HCT116 (cell line): Measurements from ENCODE around the gene PANX2. TPM values are rescaled to one million over a fixed set of nuclear protein-coding genes. Genes with fewer than 3 reads are reported as not detected.

Experiments
- ATAC-seq: fragments of 200-7000 bp; cut with Tn5 transposase; 2 replicates; pipeline ENCODE4 v1.9.1; 2020; ENCODE audit warnings: mild to moderate bottlenecking, moderate library complexity
- BruUV-seq: library from RNA; stranded (reverse); fragments of 400-500 nt; replicated peaks from 2 replicates; lab custom pipeline; 2021; lab: Mats Ljungman, UMichigan
- CTCF ChIA-PET: fragments of 300-600 bp; sonication (Branson Sonifier 250); formaldehyde crosslinking; loops from one replicate; lab custom pipeline; 2021; ENCODE audit warnings: antibody characterized with exemption; lab: Charles Lee
- POLR2A ChIA-PET: fragments of 300-600, 350-600 bp; sonication (Branson Sonifier 250); formaldehyde crosslinking; loops from one replicate; lab custom pipeline; 2021; ENCODE audit warnings: antibody characterized with exemption; lab: Charles Lee
- RAD21 ChIA-PET, 2 experiments: fragments of 300-600 bp; sonication (Branson Sonifier 250); formaldehyde crosslinking; loops; one replicate each; lab custom pipeline; 2023; ENCODE audit warnings: low total read pairs in 2 of 2; ENCODE audit not compliant: uncharacterized antibody in 2 of 2, unreplicated experiment in 2 of 2, low non-redundant PET in 1 of 2; lab: Charles Lee
- DNase-seq: peaks from one replicate; pipeline ENCODE4 v3.0.0-alpha.2; 2010; ENCODE audit warnings: low read depth, low spot score
- H2AFZ ChIP-seq: fragments of 200-600 bp; shearing (Covaris generic), sonication (generic); 2 replicates; pipeline ENCODE4 v1.6.1; 2017; ENCODE audit warnings: low read depth, mixed run types, mixed read lengths, antibody characterized with exemption, low read length; ENCODE audit not compliant: poor library complexity, severe bottlenecking
- H3K27ac ChIP-seq: 2 replicates; pipeline ENCODE4 v1.5.1; 2012; ENCODE audit warnings: low read depth, low read length
- H3K27me3 ChIP-seq: fragments of 200-600 bp; sonication (generic); 2 replicates; pipeline ENCODE4 v1.6.1; 2016; ENCODE audit warnings: mixed run types, low read length, mixed read lengths; ENCODE audit not compliant: insufficient read depth
- H3K36me3 ChIP-seq, 2 experiments: fragments of 200-500 bp in 1 of 2; fragments of 200-600 bp in 1 of 2; sonication (Bioruptor generic) in 1 of 2; sonication (generic) in 1 of 2; 2 replicates each; pipeline versions ENCODE4 v1.5.1 to v1.6.1; 2014 to 2016; ENCODE audit warnings: low read length in 2 of 2, inconsistent platforms in 1 of 2, mixed read lengths in 1 of 2, mixed run types in 1 of 2; ENCODE audit not compliant: insufficient read depth in 2 of 2, control insufficient read depth in 1 of 2
- H3K4me1 ChIP-seq, 2 experiments: fragments of 200-600 bp in 1 of 2; sonication (generic) in 1 of 2; 2 replicates each; pipeline versions ENCODE4 v1.5.1 to v1.6.1; 2012 to 2017; ENCODE audit warnings: low read length in 2 of 2, inconsistent platforms in 1 of 2, mild to moderate bottlenecking in 1 of 2, mixed read lengths in 1 of 2, mixed run types in 1 of 2, moderate library complexity in 1 of 2; ENCODE audit not compliant: insufficient read depth in 2 of 2, control insufficient read depth in 1 of 2
- H3K4me2 ChIP-seq: fragments of 200-600 bp; sonication (generic); 2 replicates; pipeline ENCODE4 v1.6.1; 2017; ENCODE audit warnings: mixed run types, low read length, mixed read lengths
- H3K4me3 ChIP-seq, 2 experiments: fragments of 200-600 bp in 1 of 2; sonication (generic) in 1 of 2; replicated peaks in 1 of 2; 2 replicates each; pipeline ENCODE4 v1.5.1; 2011 to 2016; ENCODE audit warnings: low read length in 2 of 2, control low read depth in 1 of 2, low read depth in 1 of 2, mild to moderate bottlenecking in 1 of 2, mixed read lengths in 1 of 2, mixed run types in 1 of 2
- H3K79me2 ChIP-seq: fragments of 200-600 bp; sonication (generic); 2 replicates; pipeline ENCODE4 v1.6.1; 2017; ENCODE audit warnings: mild to moderate bottlenecking, mixed run types, low read length, moderate library complexity, mixed read lengths; ENCODE audit not compliant: insufficient read depth
- H3K9ac ChIP-seq: fragments of 200-600 bp; sonication (generic); 2 replicates; pipeline ENCODE4 v1.6.1; 2016; ENCODE audit warnings: low read length, mixed read lengths
- H3K9me2 ChIP-seq: fragments of 200-600 bp; sonication (generic), shearing (Covaris generic); 2 replicates; pipeline ENCODE4 v1.6.1; 2017; ENCODE audit warnings: mixed run types, mild to moderate bottlenecking, moderate library complexity; ENCODE audit not compliant: insufficient read depth
- H3K9me3 ChIP-seq, 2 experiments: fragments of 200-500 bp in 1 of 2; fragments of 200-600 bp in 1 of 2; sonication (Bioruptor generic) in 1 of 2; sonication (generic) in 1 of 2; 2 replicates each; pipeline ENCODE4 v1.6.1; 2014 to 2017; ENCODE audit warnings: low read length in 2 of 2, mixed read lengths in 2 of 2, inconsistent platforms in 1 of 2, low read depth in 1 of 2, mild to moderate bottlenecking in 1 of 2, mixed run types in 1 of 2, moderate library complexity in 1 of 2; ENCODE audit not compliant: control insufficient read depth in 1 of 2, insufficient read depth in 1 of 2
- H4K20me1 ChIP-seq: fragments of 200-600 bp; sonication (generic), shearing (Covaris generic); 2 replicates; pipeline ENCODE4 v1.6.1; 2017; ENCODE audit warnings: mixed run types, mild to moderate bottlenecking, moderate library complexity; ENCODE audit not compliant: insufficient read depth
- CBX3 ChIP-seq: IDR thresholded peaks from 2 replicates; pipeline ENCODE4 v1.6.1; 2012; ENCODE audit warnings: low read depth
- ELF1 ChIP-seq: IDR thresholded peaks from 2 replicates; pipeline ENCODE4 v1.6.1; 2012; ENCODE audit warnings: low read depth, borderline replicate concordance
- EZH2phosphoT487 ChIP-seq: fragments of 200-600 bp; IDR thresholded peaks from 2 replicates; pipeline ENCODE4 v1.6.1; 2018; ENCODE audit warnings: antibody characterized with exemption, borderline replicate concordance
- SP1 ChIP-seq: IDR thresholded peaks from 2 replicates; pipeline ENCODE4 v1.6.1; 2012; ENCODE audit warnings: low read depth
- YY1 ChIP-seq: IDR thresholded peaks from 2 replicates; pipeline ENCODE4 v1.6.1; 2011; ENCODE audit warnings: low read length, low read depth, moderate library complexity, mild to moderate bottlenecking; ENCODE audit not compliant: insufficient replicate concordance; ENCODE audit errors: extremely low read depth
- ZFX ChIP-seq: fragments of 450-650 bp; IDR thresholded peaks from 2 replicates; pipeline ENCODE4 v1.6.1; 2017
- intact Hi-C: fragments of 100-400 bp; cut with micrococcal nuclease; formaldehyde crosslinking; loops from 2 replicates; pipeline ENCODE4 v1.10.0; 2022
- total RNA-seq: library from RNA; stranded (reverse); gene quantifications from one replicate; pipeline ENCODE4 v1.2.1, GENCODE V29; 2021; ENCODE audit not compliant: unreplicated experiment
- TF ChIP-seq, protein P1 (sequence below): IDR thresholded peaks from 2 replicates; pipeline ENCODE4 v1.6.1; 2012

Gene PANX2
- total RNA-seq, 1 experiment from 2014 or later, result 8.0 TPM

- Histone ChIP-seq H3K79me2 (peaks cover 83% of the 10 kb centered on the region), H2AFZ (no peak overlapping the region), H3K27me3 (no peaks in the 10 kb centered on the region), H3K9ac (peak overlapping the region; percentile 79), H3K27ac (peak overlapping the region; percentile 75), H3K9me2 (no peaks in the 10 kb centered on the region), H3K9me3 (no peaks in the 10 kb centered on the region), H3K36me3 (peaks cover 2 to 14% of the 10 kb centered on the region in 2 experiments; a peak in 3 of 4 replicates), H3K4me1 (peaks cover 20 to 40% of the 10 kb centered on the region in 2 experiments), H3K4me3 (peak overlapping the region; percentile 57 to 66), H3K4me2 (peak overlapping the region; percentile 92), H4K20me1 (peaks cover 6% of the 10 kb centered on the region; the same call in 1 of the 2 replicates)
- DNase-seq, result no peak
- TSS peak; percentile 35 for BruUV-seq
- RAD21 ChIA-PET, result no interaction called here
- POLR2A ChIA-PET, result interaction anchor here (0.5 to 1.4 kb wide), 2 partner anchors 18 to 42 kb away, joined by 3 to 4 read pairs; no protein-coding TSS in a partner anchor
- no peak for TF ChIP-seq CBX3
- no peak for TF ChIP-seq YY1
- TF ChIP-seq, protein P1, sequence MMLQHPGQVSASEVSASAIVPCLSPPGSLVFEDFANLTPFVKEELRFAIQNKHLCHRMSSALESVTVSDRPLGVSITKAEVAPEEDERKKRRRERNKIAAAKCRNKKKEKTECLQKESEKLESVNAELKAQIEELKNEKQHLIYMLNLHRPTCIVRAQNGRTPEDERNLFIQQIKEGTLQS, result no peak
- no peak for TF ChIP-seq ZFX
- TF ChIP-seq SP1, result no peak
- no peak; the same call in 1 of the 2 replicates for TF ChIP-seq ELF1
- TF ChIP-seq EZH2phosphoT487, result no peak
- ATAC-seq, result no peak; the same call in 1 of the 2 replicates
- intact Hi-C loops, result no loop called here
- CTCF ChIA-PET, result interaction anchor here (0.6 to 1.3 kb wide), 2 partner anchors 8 to 34 kb away, joined by 3 to 4 read pairs; no protein-coding TSS in a partner anchor
Measured at GRCh38 chr22:50190941-50191741, 20.6 kb downstream of the PANX2 start.
